HepG2 (cell line): ENCODE data around the gene VPS37D.

Experiments
- ATM ChIP-seq: fragments of 450-650 bp; IDR thresholded peaks from 2 replicates; pipeline ENCODE4 v1.7.1; 2017; ENCODE audit warnings: mild to moderate bottlenecking, borderline replicate concordance
- DZIP1 ChIP-seq: sonication (generic); formaldehyde crosslinking; IDR thresholded peaks from 2 replicates; pipeline ENCODE4 v1.5.0; 2020; ENCODE audit warnings: mild to moderate bottlenecking, missing genetic modification reagents
- ETV6 ChIP-seq: sonication (generic); formaldehyde crosslinking; conservative IDR thresholded peaks from 2 replicates; pipeline ENCODE4 v1.4.0; 2020; ENCODE audit warnings: missing genetic modification reagents
- FOXM1 ChIP-seq: sonication (generic); formaldehyde crosslinking; IDR thresholded peaks from 2 replicates; pipeline ENCODE4 v1.5.0; 2020; ENCODE audit warnings: missing genetic modification reagents
- NR2C2 ChIP-seq: sonication (generic); formaldehyde crosslinking; IDR thresholded peaks from 2 replicates; pipeline ENCODE4 v1.4.0; 2020; ENCODE audit warnings: missing genetic modification reagents, mild to moderate bottlenecking, moderate library complexity, borderline replicate concordance
- TFAP4 ChIP-seq: sonication (generic); IDR thresholded peaks from 2 replicates; pipeline ENCODE4 v1.6.1; 2016; ENCODE audit warnings: low read depth, borderline replicate concordance
- ZNF225 ChIP-seq: sonication (generic); formaldehyde crosslinking; IDR thresholded peaks from 2 replicates; pipeline ENCODE4 v1.4.0; 2020; ENCODE audit warnings: mild to moderate bottlenecking, missing genetic modification reagents
- ZNF616 ChIP-seq: sonication (generic); formaldehyde crosslinking; IDR thresholded peaks from 2 replicates; pipeline ENCODE4 v1.5.0; 2020; ENCODE audit warnings: low read depth, mild to moderate bottlenecking, missing genetic modification reagents
- ZNF644 ChIP-seq: IDR thresholded peaks from 2 replicates; pipeline ENCODE4 v1.6.1; 2016; ENCODE audit warnings: low read depth
- ZZZ3 ChIP-seq: sonication (generic); formaldehyde crosslinking; IDR thresholded peaks from 2 replicates; pipeline ENCODE4 v1.4.0; 2020; ENCODE audit warnings: missing genetic modification reagents, mild to moderate bottlenecking, borderline replicate concordance

- TF ChIP-seq ZNF616 (CRISPR knock-in tag) (no peak), ZNF225 (no peak), ZNF644 (no peak), NR2C2 (CRISPR knock-in tag) (no peak), ATM (no peak), ETV6 (CRISPR knock-in tag) (no peak), DZIP1 (CRISPR knock-in tag) (no peak), ZZZ3 (CRISPR knock-in tag) (no peak), TFAP4 (no peak), FOXM1 (CRISPR knock-in tag) (no peak)
These were observed 18.9 kb upstream of the VPS37D start for GRCh38 chr7:73648593-73649332.
